H9 (cell line): ENCODE data around the gene C5orf34. TPM values are rescaled to one million over a fixed set of nuclear protein-coding genes. Genes with fewer than 3 reads are reported as not detected.

Experiments
- DNase-seq: peaks from one replicate; pipeline ENCODE4 v3.0.0-alpha.2; 2017
- H2AFZ ChIP-seq: one replicate; pipeline ENCODE4 v1.6.1; 2013; ENCODE audit warnings: mild to moderate bottlenecking, low read length, control low read depth, moderate library complexity
- H2AK5ac ChIP-seq: 2 replicates; pipeline ENCODE4 v1.6.1; 2013; ENCODE audit warnings: low read length, control low read depth, mixed read lengths; ENCODE audit not compliant: insufficient read length
- H2BK120ac ChIP-seq: one replicate; pipeline ENCODE4 v1.6.1; 2013; ENCODE audit warnings: low read depth, mild to moderate bottlenecking, low read length, control low read depth, inconsistent platforms; ENCODE audit not compliant: poor library complexity, severe bottlenecking
- H2BK12ac ChIP-seq: 2 replicates; pipeline ENCODE4 v1.6.1; 2013; ENCODE audit warnings: low read length, control low read depth, mixed read lengths, low read depth; ENCODE audit not compliant: insufficient read length
- H2BK15ac ChIP-seq: 2 replicates; pipeline ENCODE4 v1.6.1; 2013; ENCODE audit warnings: low read depth, low read length, control low read depth
- H2BK20ac ChIP-seq: one replicate; pipeline ENCODE4 v1.6.1; 2013; ENCODE audit warnings: low read depth, mild to moderate bottlenecking, low read length, control low read depth, inconsistent platforms; ENCODE audit not compliant: poor library complexity, severe bottlenecking
- H2BK5ac ChIP-seq: 2 replicates; pipeline ENCODE4 v1.6.1; 2013; ENCODE audit warnings: low read length, control low read depth, mixed read lengths; ENCODE audit not compliant: insufficient read length
- H3K14ac ChIP-seq: 2 replicates; pipeline ENCODE4 v1.6.1; 2013; ENCODE audit warnings: low read length, control low read depth; ENCODE audit not compliant: insufficient read depth
- H3K18ac ChIP-seq: 2 replicates; pipeline ENCODE4 v1.6.1; 2013; ENCODE audit warnings: low read depth, mild to moderate bottlenecking, mixed read lengths, low read length, control low read depth; ENCODE audit not compliant: insufficient read length
- H3K23ac ChIP-seq: 2 replicates; pipeline ENCODE4 v1.6.1; 2013; ENCODE audit warnings: low read length, control low read depth, mixed read lengths, low read depth; ENCODE audit not compliant: insufficient read length
- H3K23me2 ChIP-seq: 2 replicates; pipeline ENCODE4 v1.6.1; 2013; ENCODE audit warnings: low read depth, mild to moderate bottlenecking, mixed read lengths, low read length, control low read depth; ENCODE audit not compliant: insufficient read length, poor library complexity, severe bottlenecking
- H3K27ac ChIP-seq: 2 replicates; pipeline ENCODE4 v1.5.1; 2013; ENCODE audit warnings: low read length, control low read depth, mixed read lengths, low read depth; ENCODE audit not compliant: insufficient read length
- H3K27me3 ChIP-seq: 2 replicates; pipeline ENCODE4 v1.6.1; 2013; ENCODE audit warnings: low read length, control low read depth, inconsistent platforms; ENCODE audit not compliant: insufficient read depth
- H3K4ac ChIP-seq: 2 replicates; pipeline ENCODE4 v1.6.1; 2013; ENCODE audit warnings: low read depth, mild to moderate bottlenecking, control low read depth, inconsistent platforms, low read length, moderate library complexity
- H3K4me1 ChIP-seq: 2 replicates; pipeline ENCODE4 v1.6.1; 2013; ENCODE audit warnings: low read length, control low read depth, inconsistent platforms; ENCODE audit not compliant: insufficient read depth
- H3K4me2 ChIP-seq: 2 replicates; pipeline ENCODE4 v1.6.1; 2013; ENCODE audit warnings: low read length, control low read depth, mixed read lengths; ENCODE audit not compliant: insufficient read length, insufficient read depth
- H3K56ac ChIP-seq: 2 replicates; pipeline ENCODE4 v1.6.1; 2013; ENCODE audit warnings: low read depth, mild to moderate bottlenecking, mixed read lengths, low read length, control low read depth; ENCODE audit not compliant: insufficient read length
- H3K79me1 ChIP-seq: 2 replicates; pipeline ENCODE4 v1.6.1; 2013; ENCODE audit warnings: low read depth, mild to moderate bottlenecking, moderate library complexity, low read length, control low read depth, inconsistent platforms; ENCODE audit not compliant: insufficient read depth, poor library complexity, severe bottlenecking
- H3K79me2 ChIP-seq: 2 replicates; pipeline ENCODE4 v1.6.1; 2013; ENCODE audit warnings: low read length, control low read depth, inconsistent platforms; ENCODE audit not compliant: insufficient read depth
- H3K9ac ChIP-seq: 2 replicates; pipeline ENCODE4 v1.6.1; 2013; ENCODE audit warnings: low read length, control low read depth, mixed read lengths; ENCODE audit not compliant: insufficient read length; ENCODE audit errors: extremely low read depth
- H3K9me3 ChIP-seq: one replicate; pipeline ENCODE4 v1.6.1; 2013; ENCODE audit warnings: low read depth, low read length, inconsistent platforms; ENCODE audit not compliant: control insufficient read depth
- H3T11ph ChIP-seq: one replicate; pipeline ENCODE4 v1.6.1; 2013; ENCODE audit warnings: mild to moderate bottlenecking, low read length, control low read depth, inconsistent platforms
- H4K20me1 ChIP-seq: one replicate; pipeline ENCODE4 v1.6.1; 2013; ENCODE audit not compliant: control insufficient read depth, insufficient read length, insufficient read depth
- H4K5ac ChIP-seq: 2 replicates; pipeline ENCODE4 v1.6.1; 2013; ENCODE audit warnings: low read depth, mild to moderate bottlenecking, mixed read lengths, low read length, control low read depth; ENCODE audit not compliant: insufficient read length
- H4K8ac ChIP-seq: replicated peaks from 2 replicates; pipeline ENCODE4 v1.6.1; 2013; ENCODE audit warnings: low read length, control low read depth, mixed read lengths, low read depth; ENCODE audit not compliant: insufficient read length
- H4K91ac ChIP-seq: 2 replicates; pipeline ENCODE4 v1.6.1; 2013; ENCODE audit warnings: low read depth, mild to moderate bottlenecking, moderate library complexity, mixed read lengths, low read length, control low read depth; ENCODE audit not compliant: insufficient read length
- H3K27ac Mint-ChIP-seq, 3 experiments: 2 replicates in 2 of 3; 3 replicates in 1 of 3; pipeline ENCODE4 v1.8.0; 2020 to 2021; ENCODE audit warnings: mixed read lengths in 3 of 3, mild to moderate bottlenecking in 1 of 3, moderate library complexity in 1 of 3
- H3K27me3 Mint-ChIP-seq: 2 replicates; pipeline ENCODE4 v1.8.0; 2021; ENCODE audit warnings: low read depth, mild to moderate bottlenecking, moderate library complexity, mixed read lengths
- H3K36me3 Mint-ChIP-seq, 3 experiments: 2 replicates in 2 of 3; 3 replicates in 1 of 3; pipeline ENCODE4 v1.8.0; 2020 to 2021; ENCODE audit warnings: low read depth in 3 of 3, mixed read lengths in 3 of 3; ENCODE audit not compliant: insufficient read depth in 1 of 3
- H3K4me1 Mint-ChIP-seq, 2 experiments: 2 replicates each; pipeline ENCODE4 v1.8.0; 2020; ENCODE audit warnings: mixed read lengths in 2 of 2
- H3K4me3 Mint-ChIP-seq, 2 experiments: 2 replicates in 1 of 2; 3 replicates in 1 of 2; pipeline ENCODE4 v1.8.0; 2020 to 2021; ENCODE audit warnings: mild to moderate bottlenecking in 2 of 2, mixed read lengths in 2 of 2, moderate library complexity in 1 of 2
- H3K9me3 Mint-ChIP-seq, 2 experiments: 2 replicates in 1 of 2; 3 replicates in 1 of 2; pipeline ENCODE4 v1.8.0; 2020; ENCODE audit warnings: mild to moderate bottlenecking in 2 of 2, mixed read lengths in 2 of 2, moderate library complexity in 1 of 2
- WGBS: extraction: QIAGEN DNeasy Blood & Tissue Kit; methylation state at CpG from one replicate; pipeline ENCODE4 v1.1.7; 2013; ENCODE audit warnings: missing lambda C conversion rate, low lambda C conversion rate, mixed read lengths; ENCODE audit not compliant: insufficient read length; ENCODE audit errors: extremely low coverage; 5-methylcytosine and 5-hydroxymethylcytosine counted together
- total RNA-seq: library from RNA; stranded (reverse); gene quantifications from 2 replicates; pipeline ENCODE4 v1.2.1, GENCODE V29; 2021
- TF ChIP-seq, protein P1 (sequence below): fragments of 200-600 bp; sonication (generic); conservative IDR thresholded peaks from 3 replicates; pipeline ENCODE4 v1.8.0; 2021; ENCODE audit warnings: antibody characterized with exemption, mild to moderate bottlenecking

C5orf34 gene
- total RNA-seq, 1 experiment from 2014 or later, result 7.7 TPM

DNA sequence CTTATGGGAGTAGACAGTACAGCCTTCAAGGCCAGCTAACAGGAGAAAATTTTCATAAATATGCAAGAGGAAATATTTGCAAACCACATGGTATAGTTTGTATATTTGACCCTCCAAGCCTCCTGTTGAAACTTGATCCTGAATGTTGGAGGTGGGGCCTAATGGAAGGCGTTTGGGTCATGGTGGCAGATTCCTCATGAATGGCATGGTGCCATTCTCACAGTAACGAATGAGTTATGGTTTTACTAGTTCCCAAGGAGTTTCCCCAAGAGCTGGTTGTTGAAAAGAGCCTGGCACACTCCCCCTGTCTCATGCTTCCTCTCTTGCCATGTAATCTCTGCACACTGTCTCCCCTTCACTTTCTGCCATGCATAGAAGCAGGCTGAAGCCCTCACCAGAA, 45.2 kb upstream of the C5orf34 start:
- Mint-ChIP-seq H3K4me3 (no peak overlapping the region), H3K4me1 (peaks cover 12 to 14% of the 10 kb centered on the region in 2 experiments), H3K36me3 (peaks cover 0 to 4% (median 2%) of the 10 kb centered on the region in 3 experiments; a peak in 4 of 7 replicates), H3K27me3 (no peaks in the 10 kb centered on the region; the same call in 1 of the 2 replicates), H3K27ac (no peak overlapping the region), H3K9me3 (peaks cover 0 to 2% of the 10 kb centered on the region in 2 experiments; a peak in 1 of 5 replicates)
- H2BK12ac ChIP-seq, result no peak overlapping the region
- H4K91ac ChIP-seq, result no peak overlapping the region
- no peak overlapping the region for H4K5ac ChIP-seq
- no peak overlapping the region for H2BK5ac ChIP-seq
- no peak overlapping the region for H3K18ac ChIP-seq
- H2BK15ac ChIP-seq, result no peak overlapping the region
- H3K4me1 ChIP-seq, result no peaks in the 10 kb centered on the region
- H4K20me1 ChIP-seq, result no peaks in the 10 kb centered on the region
- no peak overlapping the region for H2BK20ac ChIP-seq
- H2BK120ac ChIP-seq, result no peak overlapping the region
- no peak overlapping the region for H2AK5ac ChIP-seq
- no peak overlapping the region for H4K8ac ChIP-seq
- no CpG with 5 or more reads among the region's 2 CpGs for WGBS
- no peaks in the 10 kb centered on the region for H3K27me3 ChIP-seq
- no peaks in the 10 kb centered on the region for H3K9me3 ChIP-seq
- H3K4ac ChIP-seq, result no peak overlapping the region
- H3K23ac ChIP-seq, result no peak overlapping the region
- no peak overlapping the region for H3K14ac ChIP-seq
- DNase-seq, result no peak
- H3K79me1 ChIP-seq, result no peaks in the 10 kb centered on the region
- H3K79me2 ChIP-seq, result peaks cover 2% of the 10 kb centered on the region; the same call in 1 of the 2 replicates
- no peak overlapping the region for H3K56ac ChIP-seq
- TF ChIP-seq, protein P1, sequence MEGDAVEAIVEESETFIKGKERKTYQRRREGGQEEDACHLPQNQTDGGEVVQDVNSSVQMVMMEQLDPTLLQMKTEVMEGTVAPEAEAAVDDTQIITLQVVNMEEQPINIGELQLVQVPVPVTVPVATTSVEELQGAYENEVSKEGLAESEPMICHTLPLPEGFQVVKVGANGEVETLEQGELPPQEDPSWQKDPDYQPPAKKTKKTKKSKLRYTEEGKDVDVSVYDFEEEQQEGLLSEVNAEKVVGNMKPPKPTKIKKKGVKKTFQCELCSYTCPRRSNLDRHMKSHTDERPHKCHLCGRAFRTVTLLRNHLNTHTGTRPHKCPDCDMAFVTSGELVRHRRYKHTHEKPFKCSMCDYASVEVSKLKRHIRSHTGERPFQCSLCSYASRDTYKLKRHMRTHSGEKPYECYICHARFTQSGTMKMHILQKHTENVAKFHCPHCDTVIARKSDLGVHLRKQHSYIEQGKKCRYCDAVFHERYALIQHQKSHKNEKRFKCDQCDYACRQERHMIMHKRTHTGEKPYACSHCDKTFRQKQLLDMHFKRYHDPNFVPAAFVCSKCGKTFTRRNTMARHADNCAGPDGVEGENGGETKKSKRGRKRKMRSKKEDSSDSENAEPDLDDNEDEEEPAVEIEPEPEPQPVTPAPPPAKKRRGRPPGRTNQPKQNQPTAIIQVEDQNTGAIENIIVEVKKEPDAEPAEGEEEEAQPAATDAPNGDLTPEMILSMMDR, result no peak
- H3T11ph ChIP-seq, result no peak overlapping the region
- no peak overlapping the region for H2AFZ ChIP-seq
- peaks cover 8% of the 10 kb centered on the region for H3K23me2 ChIP-seq
- no peak overlapping the region for H3K9ac ChIP-seq
- no peak overlapping the region for H3K4me2 ChIP-seq
- no peak overlapping the region for H3K27ac ChIP-seq
